ENCODE measurements around the gene EGFL6. TPM values are rescaled to one million over a fixed set of nuclear protein-coding genes. Genes with fewer than 3 reads are reported as not detected.

EGFL6 gene
- total and polyA plus RNA-seq, 10 of the 15 experiments (the other 5 are each of a cell fraction or from before 2014, with no cell fraction given), result 0.03 TPM; not detected in 9

- BruUV-seq (replicated peaks), result no TSS peak
- H4K20me1 ChIP-seq (ENCODE audit: control insufficient read depth, insufficient read depth), result no peaks in the 10 kb centered on the region
- ChIA-PET POLR2A (interaction anchor here (0.6 kb wide), 1 partner anchor 394 kb away, joined by 3 read pairs; no protein-coding TSS in a partner anchor), SMC1A (ENCODE audit: uncharacterized antibody, unreplicated experiment) (interaction anchor here (0.6 kb wide), 1 partner anchor 265 kb away, joined by 3 read pairs; no protein-coding TSS in a partner anchor), CTCF (no interaction called here), RAD21 (ENCODE audit: unreplicated experiment) (no interaction called here)
- intact Hi-C loops (cut with micrococcal nuclease; ENCODE audit: unreplicated experiment) (no loop called here), in situ Hi-C loops (cut with MboI) (no loop called here)
- WGBS (ENCODE audit: insufficient coverage, insufficient replicate concordance, low lambda C conversion rate, missing lambda C conversion rate), result 0% methylated on average over 2 of the region's 2 CpGs
- H3K9ac ChIP-seq (ENCODE audit: control insufficient read depth, insufficient read depth, low read length), result no peak overlapping the region
- no peaks in the 10 kb centered on the region for H3K4me1 ChIP-seq (ENCODE audit: control insufficient read depth, insufficient read depth, low read length)
- H3K4me3 ChIP-seq, result no peak overlapping the region
- no peaks in the 10 kb centered on the region for H3K79me2 ChIP-seq (ENCODE audit: control insufficient read depth, insufficient read depth, low read length)
- no peak for ATAC-seq
- H2AFZ ChIP-seq (ENCODE audit: control insufficient read depth, low read depth, low read length), result no peak overlapping the region
- H3K9me3 ChIP-seq (replicated peaks; ENCODE audit: control insufficient read depth, insufficient read depth, low read length), result no peaks in the 10 kb centered on the region; the same call in 2 of the 3 replicates
- H3K27me3 ChIP-seq (replicated peaks in 1 of 2; ENCODE audit: control insufficient read depth in 2 of 2, insufficient read depth in 2 of 2, low read length in 1 of 2), result peaks cover 0 to 6% of the 10 kb centered on the region in 2 experiments; a peak in 3 of 4 replicates
- no peak overlapping the region for H3K4me2 ChIP-seq (ENCODE audit: control insufficient read depth, insufficient read depth)
- H3K27ac ChIP-seq (ENCODE audit: control insufficient read depth, insufficient read depth), result no peak overlapping the region
- TF ChIP-seq NR2C1 (IDR thresholded peaks at IDR 0.05) (no peak), ZNF24 (IDR thresholded peaks at IDR 0.05) (no peak), MYB (IDR thresholded peaks at IDR 0.05; ENCODE audit: borderline replicate concordance, low read depth, low read length) (no peak), TCF12 (IDR thresholded peaks at IDR 0.05; ENCODE audit: low read depth, low read length) (no peak), MEF2A (IDR thresholded peaks at IDR 0.05; ENCODE audit: insufficient read depth, low read depth, low read length) (no peak), LARP7 (IDR thresholded peaks at IDR 0.05) (no peak), IKZF2 (IDR thresholded peaks at IDR 0.05) (no peak), HDAC6 (IDR thresholded peaks at IDR 0.05; ENCODE audit: unreplicated experiment) (no peak), SPI1 (IDR thresholded peaks at IDR 0.05; ENCODE audit: borderline replicate concordance, insufficient read depth, low read depth, low read length) (no peak), RCOR1 (conservative IDR thresholded peaks at IDR 0.05; ENCODE audit: low read depth, low read length) (no peak), MTA2 (IDR thresholded peaks at IDR 0.05; ENCODE audit: low read depth) (no peak), NR2F1 (conservative IDR thresholded peaks at IDR 0.05) (no peak), MTA3 (IDR thresholded peaks at IDR 0.05; ENCODE audit: borderline replicate concordance, low read length) (no peak), ZBED1 (IDR thresholded peaks at IDR 0.05; ENCODE audit: borderline replicate concordance) (no peak), CREB1 (IDR thresholded peaks at IDR 0.05; ENCODE audit: low read depth) (no peak), FOXK2 (IDR thresholded peaks at IDR 0.05) (no peak), NFIC (IDR thresholded peaks at IDR 0.05; ENCODE audit: low read depth, low read length) (no peak), CTCF (IDR thresholded peaks at IDR 0.05 in 2 of 3, conservative IDR thresholded peaks at IDR 0.05 in 1 of 3; ENCODE audit: control insufficient read depth in 2 of 3, extremely low read depth in 1 of 3, insufficient read depth in 1 of 3, low read depth in 3 of 3, low read length in 3 of 3) (no peak)
- no peaks in the 10 kb centered on the region for H3K36me3 ChIP-seq (ENCODE audit: control insufficient read depth in 2 of 2, insufficient read depth in 2 of 2, low read length in 1 of 2)
- no peak for FAIRE-seq
- no peak for DNase-seq (ENCODE audit: low read depth, low spot score)
Observed at GRCh38 chrX:13590207-13590606, 20.8 kb downstream of the EGFL6 start.
